Ramos (cell line): ENCODE measurements around the gene STYXL1.
"Not testable (repeated sequence)": the region's sequence is repeated elsewhere in the genome, so short reads cannot be mapped to it uniquely, and the experiment has no call there.

Experiments used
- in situ Hi-C: fragments of 300-500 bp; cut with MboI; formaldehyde crosslinking; loops from one replicate; pipeline ENCODE4 v1.14.3; 2022; ENCODE audit warnings: low sequenced_read_pairs; ENCODE audit not compliant: unreplicated experiment

Gene STYXL1

GRCh38 chr7:76044375-76044865 is 3.4 kb downstream of the STYXL1 start:
- in situ Hi-C loops = no loop called here

GRCh38 chr7:76040126-76040525 is 7.7 kb downstream of the STYXL1 start:
- in situ Hi-C loops = no loop called here

DNA sequence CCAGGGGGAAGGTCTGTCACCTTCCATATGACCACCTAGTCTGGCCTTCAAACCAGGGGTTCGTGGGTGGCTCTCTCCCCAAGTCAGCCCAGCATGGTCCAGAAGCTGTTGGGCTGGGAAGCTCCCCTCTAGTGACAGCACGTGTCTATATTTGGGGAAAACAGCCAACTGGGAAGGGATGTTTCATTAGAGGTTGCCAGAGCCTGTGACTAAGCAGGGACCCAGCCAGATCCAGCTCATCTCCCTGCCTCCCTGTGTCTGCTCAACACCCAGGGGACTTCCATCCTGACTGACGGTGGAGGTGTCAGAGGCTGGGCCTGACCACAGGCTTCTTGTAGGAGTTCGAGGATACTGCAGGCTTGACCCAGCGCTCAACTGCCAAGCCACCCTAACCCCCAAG is 10.5 kb downstream of the STYXL1 start:
- in situ Hi-C loops = no loop called here

GRCh38 chr7:76031964-76032363 is 15.8 kb downstream of the STYXL1 start:
- in situ Hi-C loops = no loop called here

GRCh38 chr7:76029682-76030081 is 18.1 kb downstream of the STYXL1 start:
- in situ Hi-C loops = not testable (repeated sequence)

GRCh38 chr7:76023002-76023401 is 24.8 kb downstream of the STYXL1 start:
- in situ Hi-C loops = no loop called here

GRCh38 chr7:76022026-76022780 is 25.6 kb downstream of the STYXL1 start:
- in situ Hi-C loops = no loop called here

GRCh38 chr7:76020031-76020714 is 27.6 kb downstream of the STYXL1 start:
- in situ Hi-C loops = no loop called here

GRCh38 chr7:76018520-76018919 is 29.3 kb downstream of the STYXL1 start:
- in situ Hi-C loops = not testable (repeated sequence)

- in situ Hi-C loops = no loop called here
Measured at GRCh38 chr7:76016191-76016947, 31.4 kb downstream of the STYXL1 start.

DNA sequence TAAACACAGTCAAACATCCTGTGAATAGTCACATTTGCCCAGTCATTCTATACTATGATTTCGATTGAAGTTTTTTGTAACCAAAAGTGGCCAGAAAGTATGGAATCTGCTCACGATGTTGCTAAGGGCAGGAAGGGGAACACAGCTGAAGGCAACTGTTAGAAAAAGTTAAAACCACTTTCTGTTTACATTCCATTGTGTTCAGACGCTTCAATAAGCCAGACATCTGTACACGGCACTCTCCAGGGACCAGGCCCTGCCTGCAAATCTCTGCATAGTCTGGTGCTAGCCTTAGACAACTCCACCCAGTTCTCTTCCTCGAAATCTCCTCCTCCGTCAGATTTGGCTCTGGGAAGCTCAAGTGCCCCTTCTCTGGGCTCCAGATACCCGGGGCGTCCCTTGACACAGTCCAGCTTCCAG is 36.3 kb downstream of the STYXL1 start:
- in situ Hi-C loops = no loop called here

DNA sequence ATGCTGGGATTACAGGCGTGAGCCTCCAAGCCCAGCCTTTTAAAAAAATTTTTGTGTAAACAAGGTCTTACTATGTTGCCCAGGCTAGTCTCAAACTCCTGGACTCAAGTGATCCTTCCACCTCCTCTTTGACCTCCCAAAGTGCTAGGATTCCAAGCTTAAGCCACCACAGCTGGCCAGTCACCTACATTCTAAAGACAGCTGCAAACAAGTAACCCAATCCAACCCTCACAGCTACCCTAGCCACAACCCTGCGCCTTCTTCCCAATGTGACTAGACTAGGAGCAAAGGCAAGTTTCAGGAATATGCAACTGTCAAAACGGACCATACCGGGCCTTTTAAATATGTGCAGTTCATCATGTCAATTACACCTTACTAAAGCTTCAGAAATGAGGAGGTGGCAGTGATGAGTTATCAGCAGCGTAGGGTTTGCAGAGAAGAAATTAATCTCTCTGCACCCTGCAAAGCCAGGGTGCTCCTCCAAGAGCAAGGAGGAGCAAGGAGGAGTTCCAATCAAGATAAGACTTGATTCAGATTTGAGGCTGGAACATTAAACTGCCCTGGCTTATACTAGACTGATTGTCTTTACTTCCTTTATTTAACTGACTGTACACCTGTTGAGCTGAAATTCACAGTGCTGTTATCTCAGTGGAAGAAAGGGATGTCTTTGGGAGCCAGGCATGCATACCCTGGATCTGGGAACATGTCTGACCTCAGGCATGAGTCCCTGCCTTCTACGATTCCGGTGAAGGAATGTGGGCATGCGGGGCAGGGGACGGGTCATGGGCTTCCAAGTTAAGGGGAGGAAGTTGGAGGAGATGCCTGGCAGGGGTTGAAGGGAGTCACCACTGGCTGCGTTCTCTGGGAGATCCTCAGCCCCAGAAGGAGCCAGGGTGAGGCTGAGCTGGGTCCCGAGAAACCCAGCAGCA is 37.9 kb downstream of the STYXL1 start:
- in situ Hi-C loops = no loop called here

GRCh38 chr7:76008156-76008687 is 39.6 kb downstream of the STYXL1 start:
- in situ Hi-C loops = no loop called here

DNA sequence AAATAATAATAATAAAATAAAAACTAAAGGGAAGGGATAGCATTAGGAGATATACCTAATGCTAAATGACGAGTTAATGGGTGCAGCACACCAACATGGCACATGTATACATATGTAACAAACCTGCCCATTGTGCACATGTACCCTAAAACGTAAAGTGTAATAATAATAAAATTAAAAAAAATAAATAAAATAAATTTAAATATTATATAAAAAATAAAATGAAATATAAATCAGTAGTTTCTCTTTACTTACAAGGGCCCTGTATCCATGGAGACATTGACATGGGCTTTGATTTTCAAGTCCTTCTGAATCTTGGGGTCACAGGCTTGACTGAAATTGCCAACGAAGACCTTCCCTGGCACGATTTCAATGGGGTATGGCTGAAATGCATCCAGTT is 42.8 kb downstream of the STYXL1 start:
- in situ Hi-C loops = not testable (repeated sequence)

DNA sequence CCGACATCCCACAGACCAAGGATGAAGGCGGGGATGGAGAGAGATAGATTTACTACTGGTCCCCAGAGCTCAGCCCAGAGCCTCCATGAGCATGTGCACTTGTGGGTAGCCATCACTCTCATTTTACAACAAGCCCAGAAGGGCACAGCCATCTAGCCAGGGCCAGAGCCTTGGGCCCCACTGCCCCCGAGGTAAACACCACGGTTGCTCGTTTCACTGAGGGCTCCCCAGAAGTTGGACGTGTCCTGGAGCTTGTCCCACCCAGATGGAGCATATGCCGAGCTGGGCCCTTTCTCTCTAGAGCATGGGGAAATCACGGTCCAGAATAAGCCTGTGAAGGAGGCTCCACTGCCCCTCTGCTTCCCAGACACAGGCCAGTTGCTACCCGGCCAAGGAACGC is 44.4 kb downstream of the STYXL1 start:
- in situ Hi-C loops = no loop called here

DNA sequence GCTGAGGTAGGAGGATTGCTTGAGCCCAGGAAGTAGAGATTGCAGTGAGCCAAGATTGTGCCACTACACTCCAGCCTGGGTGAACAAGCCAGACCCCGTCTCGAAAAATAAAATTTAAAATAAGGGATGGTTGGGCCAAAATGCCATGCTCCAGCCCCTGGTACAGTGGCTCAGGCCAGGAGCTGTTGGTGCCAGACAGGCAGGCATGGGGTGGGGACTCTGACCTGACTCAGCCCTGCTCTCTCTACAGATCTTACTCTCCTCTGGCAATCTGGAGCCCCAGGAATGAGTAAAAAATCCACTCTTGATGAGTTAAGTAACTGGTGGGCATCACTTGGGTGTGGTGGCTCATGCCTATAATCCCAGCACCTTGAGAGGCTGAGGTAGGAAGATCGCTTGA is 45.0 kb downstream of the STYXL1 start:
- in situ Hi-C loops = no loop called here

DNA sequence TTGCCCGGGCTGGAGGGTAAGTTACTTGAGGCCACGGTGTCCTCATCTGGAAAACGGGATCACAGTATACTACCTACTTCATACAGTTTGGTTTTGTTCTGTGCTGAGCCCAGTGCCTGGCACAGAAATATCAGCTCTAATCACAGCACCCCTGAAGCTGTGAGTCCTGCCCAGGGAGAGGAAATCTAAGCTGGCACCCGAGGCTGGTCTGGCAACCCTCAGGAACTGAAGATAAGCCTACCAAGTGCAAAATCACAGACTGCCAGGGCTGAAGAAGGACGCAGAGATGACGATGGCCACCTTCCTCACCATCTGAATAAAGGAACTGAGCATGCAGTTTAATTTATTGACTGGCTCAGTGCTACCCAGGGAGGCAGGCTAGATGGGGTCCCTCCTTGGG is 45.7 kb downstream of the STYXL1 start:
- in situ Hi-C loops = no loop called here

DNA sequence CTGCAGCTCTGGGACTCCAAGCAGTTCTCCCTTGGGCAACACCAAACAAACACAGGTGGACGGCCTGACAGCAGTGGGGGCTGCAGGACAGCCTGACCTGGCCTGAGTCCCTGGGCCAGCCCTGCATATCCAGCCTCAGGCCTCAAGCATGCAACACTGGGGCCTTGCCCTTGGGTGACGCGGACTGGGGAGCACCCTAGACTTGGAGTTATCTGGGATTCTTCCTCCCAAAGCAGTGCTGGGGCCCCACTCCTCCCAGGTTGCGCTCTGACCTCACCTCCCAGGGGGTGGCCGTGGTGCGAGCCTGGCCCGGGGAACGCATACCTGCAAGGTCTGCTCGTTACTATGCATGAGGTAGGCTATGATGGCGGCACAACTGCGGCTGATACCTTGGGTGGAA is 47.2 kb downstream of the STYXL1 start:
- in situ Hi-C loops = no loop called here

DNA sequence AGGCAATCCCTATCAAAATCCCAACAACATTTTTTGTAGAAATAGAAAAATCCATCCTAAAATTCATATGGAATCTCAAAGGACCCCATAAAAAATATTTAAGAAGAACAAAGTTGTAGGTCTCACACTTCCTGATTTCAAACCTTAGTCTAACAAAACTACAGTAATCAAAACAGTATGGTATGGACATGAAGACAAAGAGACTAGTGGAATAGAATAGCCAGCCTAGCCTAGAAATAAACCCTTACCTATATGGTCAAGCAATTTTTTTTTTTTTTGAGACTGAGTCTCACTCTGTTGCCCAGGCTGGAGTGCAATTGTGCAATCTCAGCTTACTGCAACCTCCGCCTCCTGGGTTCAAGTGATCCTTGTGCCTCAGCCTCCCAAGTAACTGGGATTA is 49.8 kb downstream of the STYXL1 start:
- in situ Hi-C loops = no loop called here

DNA sequence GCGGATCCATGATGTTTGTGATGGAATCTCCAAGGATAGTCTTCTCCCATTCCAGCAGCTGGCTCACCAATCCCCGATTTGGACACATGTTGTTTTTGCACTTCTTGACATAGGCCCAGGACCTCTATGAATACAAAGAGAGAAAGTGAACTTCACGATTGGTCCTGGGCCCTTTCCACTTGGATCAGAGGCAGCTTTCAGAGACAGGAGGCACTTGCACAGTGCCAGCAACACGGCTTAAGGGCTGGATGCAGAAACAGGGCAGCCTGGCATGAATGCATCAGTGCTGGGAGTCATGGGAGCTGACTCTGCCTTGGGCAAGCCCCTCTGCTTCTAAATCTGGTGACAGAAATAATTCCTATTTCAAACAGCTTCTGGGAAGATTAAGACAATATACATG is 51.3 kb downstream of the STYXL1 start:
- in situ Hi-C loops = no loop called here
